ENCODE data around the gene SURF4.

DNA sequence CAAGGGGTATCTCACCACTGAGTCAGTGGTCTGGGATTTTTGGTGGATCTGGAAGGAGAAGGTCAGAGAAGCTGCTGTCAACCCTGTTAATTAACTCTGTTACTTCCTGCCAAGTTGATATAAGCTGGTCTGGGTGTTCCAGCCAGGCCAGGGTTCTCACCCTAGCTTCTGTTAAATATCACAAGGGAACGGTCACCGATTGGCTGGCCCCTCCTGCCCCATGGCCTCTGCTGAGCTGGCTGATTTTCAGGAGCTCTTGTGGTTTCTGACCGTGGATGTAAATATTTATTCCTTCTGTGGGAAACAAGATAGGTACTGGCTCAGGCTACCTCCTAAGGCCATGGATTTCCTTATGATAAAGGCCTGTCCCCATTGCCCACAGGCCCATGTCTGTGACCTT lies 47.4 kb upstream of the SURF4 start:
- TF ChIP-seq, protein P1, sequence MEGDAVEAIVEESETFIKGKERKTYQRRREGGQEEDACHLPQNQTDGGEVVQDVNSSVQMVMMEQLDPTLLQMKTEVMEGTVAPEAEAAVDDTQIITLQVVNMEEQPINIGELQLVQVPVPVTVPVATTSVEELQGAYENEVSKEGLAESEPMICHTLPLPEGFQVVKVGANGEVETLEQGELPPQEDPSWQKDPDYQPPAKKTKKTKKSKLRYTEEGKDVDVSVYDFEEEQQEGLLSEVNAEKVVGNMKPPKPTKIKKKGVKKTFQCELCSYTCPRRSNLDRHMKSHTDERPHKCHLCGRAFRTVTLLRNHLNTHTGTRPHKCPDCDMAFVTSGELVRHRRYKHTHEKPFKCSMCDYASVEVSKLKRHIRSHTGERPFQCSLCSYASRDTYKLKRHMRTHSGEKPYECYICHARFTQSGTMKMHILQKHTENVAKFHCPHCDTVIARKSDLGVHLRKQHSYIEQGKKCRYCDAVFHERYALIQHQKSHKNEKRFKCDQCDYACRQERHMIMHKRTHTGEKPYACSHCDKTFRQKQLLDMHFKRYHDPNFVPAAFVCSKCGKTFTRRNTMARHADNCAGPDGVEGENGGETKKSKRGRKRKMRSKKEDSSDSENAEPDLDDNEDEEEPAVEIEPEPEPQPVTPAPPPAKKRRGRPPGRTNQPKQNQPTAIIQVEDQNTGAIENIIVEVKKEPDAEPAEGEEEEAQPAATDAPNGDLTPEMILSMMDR (IDR thresholded peaks at IDR 0.05; ENCODE audit: poor library complexity) = no peak
- TF ChIP-seq EZH2 (IDR thresholded peaks at IDR 0.05; ENCODE audit: borderline replicate concordance) (no peak), EZH2phosphoT487 (IDR thresholded peaks at IDR 0.05; ENCODE audit: low read depth, severe bottlenecking, unreplicated experiment) (no peak)

Data from hepatocyte (in vitro differentiated cells).